Cardiac muscle cell (in vitro differentiated cells and primary cell): Measurements from ENCODE around the gene RAPGEF1. TPM values are rescaled to one million over a fixed set of nuclear protein-coding genes. Genes with fewer than 3 reads are reported as not detected.

Source experiments
- DNase-seq, 2 donors: peaks; one replicate each; pipeline versions ENCODE4 v3.0.0 to v3.0.0-alpha.2; 2010 to 2017; ENCODE audit warnings: low read depth in 1 of 2, low spot score in 1 of 2
- H3K27ac ChIP-seq: fragments of 200-600 bp; sonication (generic); 2 replicates; pipeline ENCODE4 v1.5.1; 2016
- H3K27me3 ChIP-seq: fragments of 200-600 bp; sonication (generic); 2 replicates; pipeline ENCODE4 v1.6.0; 2016; ENCODE audit warnings: control low read depth
- H3K36me3 ChIP-seq: fragments of 200-600 bp; sonication (generic); 2 replicates; pipeline ENCODE4 v1.5.1; 2016; ENCODE audit warnings: control low read depth
- H3K4me1 ChIP-seq: fragments of 200-600 bp; sonication (generic); 2 replicates; pipeline ENCODE4 v1.8.1; 2017; ENCODE audit warnings: low read depth, mild to moderate bottlenecking, mixed run types
- H3K4me3 ChIP-seq: fragments of 200-600 bp; sonication (generic); 2 replicates; pipeline ENCODE4 v1.5.1; 2016; ENCODE audit warnings: mild to moderate bottlenecking
- H3K9me3 ChIP-seq: fragments of 200-600 bp; sonication (generic); 2 replicates; pipeline ENCODE4 v1.5.1; 2017; ENCODE audit warnings: low read depth, mild to moderate bottlenecking, control low read depth
- polyA plus RNA-seq: library from polyadenylated mRNA; unstranded; fragments of >200 nt; fragmentation: Nextera tagmentation; extraction: Ambion mirVana; gene quantifications from 2 replicates; pipeline ENCODE4 v1.2.1, GENCODE V29; 2016
- total RNA-seq: library from RNA; depleted of rRNA; stranded (reverse); fragments of >200 nt; gene quantifications from 2 replicates; pipeline ENCODE4 v1.2.3, GENCODE V29; 2016
- TF ChIP-seq, protein P1 (sequence below): IDR thresholded peaks from 2 replicates; pipeline ENCODE4 v1.5.1; 2012; ENCODE audit warnings: low read depth, mild to moderate bottlenecking, low read length

RAPGEF1 gene
- total and polyA plus RNA-seq, 2 experiments from 2014 or later: 42.1 to 51.1 TPM

DNA sequence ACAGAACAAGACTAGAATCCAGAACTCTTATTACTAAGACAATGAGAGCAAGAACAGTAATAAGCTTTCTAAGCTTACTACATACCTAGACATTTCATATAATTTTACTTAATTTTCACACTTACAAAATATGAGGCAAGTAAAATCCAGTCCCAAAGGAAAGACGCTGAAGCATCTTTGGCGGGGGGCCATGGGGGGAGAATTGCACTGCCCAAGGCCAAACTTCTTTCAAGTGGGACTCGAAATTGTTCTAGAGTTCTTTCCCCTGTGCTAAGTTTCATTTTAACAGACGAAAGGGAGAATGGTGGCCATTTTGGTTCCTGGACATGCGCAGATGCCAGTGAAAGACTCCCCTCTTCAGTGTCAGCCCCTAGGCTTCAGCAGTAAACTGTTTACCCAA is 122.3 kb downstream of the RAPGEF1 start:
- no peak for DNase-seq
- peaks cover 4% of the 10 kb centered on the region for H3K36me3 ChIP-seq
- no peaks in the 10 kb centered on the region for H3K27me3 ChIP-seq
- H3K4me3 ChIP-seq: no peak overlapping the region
- no peak overlapping the region for H3K27ac ChIP-seq
- no peaks in the 10 kb centered on the region for H3K9me3 ChIP-seq
- peaks cover 5% of the 10 kb centered on the region for H3K4me1 ChIP-seq
- TF ChIP-seq, protein P1, sequence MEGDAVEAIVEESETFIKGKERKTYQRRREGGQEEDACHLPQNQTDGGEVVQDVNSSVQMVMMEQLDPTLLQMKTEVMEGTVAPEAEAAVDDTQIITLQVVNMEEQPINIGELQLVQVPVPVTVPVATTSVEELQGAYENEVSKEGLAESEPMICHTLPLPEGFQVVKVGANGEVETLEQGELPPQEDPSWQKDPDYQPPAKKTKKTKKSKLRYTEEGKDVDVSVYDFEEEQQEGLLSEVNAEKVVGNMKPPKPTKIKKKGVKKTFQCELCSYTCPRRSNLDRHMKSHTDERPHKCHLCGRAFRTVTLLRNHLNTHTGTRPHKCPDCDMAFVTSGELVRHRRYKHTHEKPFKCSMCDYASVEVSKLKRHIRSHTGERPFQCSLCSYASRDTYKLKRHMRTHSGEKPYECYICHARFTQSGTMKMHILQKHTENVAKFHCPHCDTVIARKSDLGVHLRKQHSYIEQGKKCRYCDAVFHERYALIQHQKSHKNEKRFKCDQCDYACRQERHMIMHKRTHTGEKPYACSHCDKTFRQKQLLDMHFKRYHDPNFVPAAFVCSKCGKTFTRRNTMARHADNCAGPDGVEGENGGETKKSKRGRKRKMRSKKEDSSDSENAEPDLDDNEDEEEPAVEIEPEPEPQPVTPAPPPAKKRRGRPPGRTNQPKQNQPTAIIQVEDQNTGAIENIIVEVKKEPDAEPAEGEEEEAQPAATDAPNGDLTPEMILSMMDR: no peak

DNA sequence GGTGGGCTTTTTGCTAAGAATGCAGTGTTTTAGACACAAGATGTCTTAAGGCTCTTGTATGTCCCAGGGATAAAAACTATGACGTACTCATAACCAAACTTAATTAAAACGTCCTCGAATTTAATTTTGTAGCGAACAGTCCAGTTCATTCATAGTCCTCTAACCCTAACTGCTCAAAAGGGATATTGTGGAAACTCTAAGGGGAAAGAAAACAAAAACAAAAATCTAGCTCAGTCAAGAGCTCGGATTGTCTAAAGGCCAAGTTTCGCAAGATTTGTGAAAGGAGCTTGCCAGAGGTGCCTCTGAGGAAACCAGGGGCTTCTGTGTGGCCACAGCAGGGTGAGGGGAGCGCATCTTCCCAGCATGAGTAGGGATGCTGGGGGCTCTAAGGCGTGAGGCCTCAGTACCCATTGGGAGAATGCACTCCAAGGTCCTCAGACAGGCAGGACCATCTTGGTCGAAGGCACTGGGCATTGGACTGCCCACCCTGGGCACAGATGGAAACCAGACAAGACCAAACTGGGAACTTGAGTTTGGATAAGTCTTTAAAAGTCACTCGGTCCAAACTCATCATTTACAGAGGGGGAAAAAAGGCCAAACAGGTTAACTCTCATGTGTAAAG is 122.8 kb downstream of the RAPGEF1 start:
- TF ChIP-seq, protein P1: no peak
- Histone ChIP-seq H3K36me3 (peaks cover 4% of the 10 kb centered on the region), H3K4me3 (no peak overlapping the region), H3K9me3 (no peaks in the 10 kb centered on the region), H3K4me1 (peaks cover 5% of the 10 kb centered on the region), H3K27ac (no peak overlapping the region), H3K27me3 (no peaks in the 10 kb centered on the region)
- DNase-seq: peak in 1 of 2 donors; percentile 44

DNA sequence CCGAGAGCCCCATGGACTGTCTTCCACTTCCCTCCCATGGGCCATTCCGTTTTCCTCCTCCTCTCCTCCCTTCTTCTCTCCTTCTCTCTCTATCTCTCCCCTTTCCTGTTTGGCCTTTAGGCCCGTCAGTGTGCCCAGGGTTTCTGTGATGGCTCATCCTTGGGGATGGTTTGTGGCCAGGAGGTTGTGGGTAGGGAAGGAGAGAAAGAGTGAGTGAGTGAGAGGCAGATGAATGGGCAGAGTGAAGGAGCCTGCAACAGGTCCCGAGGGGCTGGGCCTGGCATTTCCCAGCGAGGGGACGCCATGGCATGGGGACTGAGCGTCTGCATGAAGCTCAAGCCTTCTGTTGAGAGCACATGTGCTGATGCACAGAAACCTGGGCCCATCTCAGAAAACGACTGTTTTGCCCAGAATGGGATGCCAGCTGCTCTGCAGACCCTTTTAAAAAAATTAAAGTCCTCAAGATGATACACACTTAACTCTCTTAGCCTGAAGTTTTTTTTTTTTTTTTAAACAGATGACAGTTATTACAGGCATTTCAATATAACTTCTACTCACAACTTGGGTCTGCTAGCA is 125.4 kb downstream of the RAPGEF1 start:
- H3K27me3 ChIP-seq: no peaks in the 10 kb centered on the region
- H3K4me1 ChIP-seq: peaks cover 13% of the 10 kb centered on the region
- H3K9me3 ChIP-seq: no peaks in the 10 kb centered on the region
- no peaks in the 10 kb centered on the region for H3K36me3 ChIP-seq
- no peak overlapping the region for H3K4me3 ChIP-seq
- DNase-seq: no peak
- no peak overlapping the region for H3K27ac ChIP-seq
- TF ChIP-seq, protein P1: no peak

DNA sequence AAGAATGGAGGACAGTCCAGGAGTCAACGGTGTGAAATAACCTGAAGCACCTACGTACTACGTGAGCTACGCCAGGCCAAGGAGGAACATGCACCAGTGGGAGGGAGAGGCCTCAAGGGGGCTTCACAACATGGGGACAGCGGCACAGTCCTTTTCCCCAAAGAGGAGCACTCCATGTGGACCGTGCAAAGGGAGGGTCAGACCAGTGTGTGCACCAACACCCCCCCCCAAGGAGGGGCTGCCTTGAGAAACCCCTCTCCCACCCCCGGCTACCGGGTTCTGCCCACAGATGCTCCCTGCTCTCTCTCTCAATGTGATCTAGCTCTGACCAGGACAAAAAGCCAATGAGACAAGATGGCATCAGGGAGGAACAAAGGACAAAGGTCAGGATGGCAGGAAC is 126.0 kb downstream of the RAPGEF1 start:
- Histone ChIP-seq H3K27ac (no peak overlapping the region), H3K36me3 (no peaks in the 10 kb centered on the region), H3K27me3 (no peaks in the 10 kb centered on the region), H3K4me3 (no peak overlapping the region), H3K4me1 (peaks cover 18% of the 10 kb centered on the region), H3K9me3 (no peaks in the 10 kb centered on the region)
- DNase-seq: no peak
- TF ChIP-seq, protein P1: no peak

DNA sequence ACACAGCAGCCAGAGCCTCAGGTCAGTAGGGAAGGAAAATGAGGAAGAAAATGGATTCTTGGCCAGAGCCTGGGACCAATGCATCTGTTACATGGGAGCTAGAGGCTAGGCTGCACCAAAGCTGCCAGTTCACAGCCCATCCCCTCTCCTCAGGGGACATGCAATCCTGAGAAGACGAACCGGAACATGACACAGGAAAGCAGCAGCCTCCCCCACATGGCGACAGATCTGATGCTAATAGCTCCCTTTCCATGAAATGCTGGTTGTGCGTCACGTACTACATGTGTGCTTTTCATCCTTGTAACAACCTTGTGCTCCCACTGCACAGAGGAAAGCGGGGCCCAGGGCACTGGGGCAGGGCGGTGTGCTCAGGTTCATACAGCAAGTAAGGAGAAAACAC is 127.0 kb downstream of the RAPGEF1 start:
- no peak overlapping the region for H3K27ac ChIP-seq
- peaks cover 23% of the 10 kb centered on the region for H3K4me1 ChIP-seq
- no peaks in the 10 kb centered on the region for H3K9me3 ChIP-seq
- DNase-seq: no peak
- H3K27me3 ChIP-seq: no peaks in the 10 kb centered on the region
- TF ChIP-seq, protein P1: no peak
- H3K36me3 ChIP-seq: no peaks in the 10 kb centered on the region
- H3K4me3 ChIP-seq: no peak overlapping the region
